Liver (tissue), 3 donors: ENCODE results near the gene RELCH.

Experiments used
- HNF4G ChIP-seq: IDR thresholded peaks from 2 replicates; pipeline ENCODE4 v1.6.1; 2016; ENCODE audit warnings: antibody characterized with exemption
- NR2F2 ChIP-seq: IDR thresholded peaks from 2 replicates; pipeline ENCODE4 v1.6.1; 2016; ENCODE audit warnings: antibody characterized with exemption
- TF ChIP-seq, protein P1 (sequence below): fragments of 150-350 bp; IDR thresholded peaks from 2 replicates; pipeline ENCODE4 v1.5.1; 2017; ENCODE audit warnings: improper control_type of control experiment, low read depth, low read length; ENCODE audit not compliant: missing input control
- TF ChIP-seq, protein P2 (sequence below): IDR thresholded peaks from 2 replicates; pipeline ENCODE4 v1.6.1; 2016; ENCODE audit warnings: antibody characterized with exemption, mild to moderate bottlenecking
- donor health status: healthy.
- donor health status: healthy.

DNA sequence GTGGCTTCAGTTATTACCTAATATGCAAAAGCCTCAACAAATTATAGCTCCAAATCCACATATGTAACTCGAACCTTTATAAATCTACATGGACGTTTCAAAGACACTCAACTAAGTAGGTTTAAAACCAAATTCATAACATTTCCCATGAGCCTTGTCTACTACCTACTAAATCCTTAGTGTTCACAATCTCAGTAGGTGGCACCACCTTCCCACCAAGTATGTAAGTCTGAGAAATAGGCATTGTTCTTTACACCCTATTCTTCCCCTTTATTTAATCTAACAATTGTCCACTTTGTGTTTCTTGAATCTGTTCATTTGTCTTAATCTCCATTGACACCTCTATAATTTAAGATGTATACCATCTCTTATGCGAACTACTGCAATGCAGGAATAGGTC is 4.8 kb upstream of the RELCH start:
- TF ChIP-seq, protein P1, sequence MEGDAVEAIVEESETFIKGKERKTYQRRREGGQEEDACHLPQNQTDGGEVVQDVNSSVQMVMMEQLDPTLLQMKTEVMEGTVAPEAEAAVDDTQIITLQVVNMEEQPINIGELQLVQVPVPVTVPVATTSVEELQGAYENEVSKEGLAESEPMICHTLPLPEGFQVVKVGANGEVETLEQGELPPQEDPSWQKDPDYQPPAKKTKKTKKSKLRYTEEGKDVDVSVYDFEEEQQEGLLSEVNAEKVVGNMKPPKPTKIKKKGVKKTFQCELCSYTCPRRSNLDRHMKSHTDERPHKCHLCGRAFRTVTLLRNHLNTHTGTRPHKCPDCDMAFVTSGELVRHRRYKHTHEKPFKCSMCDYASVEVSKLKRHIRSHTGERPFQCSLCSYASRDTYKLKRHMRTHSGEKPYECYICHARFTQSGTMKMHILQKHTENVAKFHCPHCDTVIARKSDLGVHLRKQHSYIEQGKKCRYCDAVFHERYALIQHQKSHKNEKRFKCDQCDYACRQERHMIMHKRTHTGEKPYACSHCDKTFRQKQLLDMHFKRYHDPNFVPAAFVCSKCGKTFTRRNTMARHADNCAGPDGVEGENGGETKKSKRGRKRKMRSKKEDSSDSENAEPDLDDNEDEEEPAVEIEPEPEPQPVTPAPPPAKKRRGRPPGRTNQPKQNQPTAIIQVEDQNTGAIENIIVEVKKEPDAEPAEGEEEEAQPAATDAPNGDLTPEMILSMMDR, result no peak
- TF ChIP-seq HNF4G, result no peak
- TF ChIP-seq NR2F2, result no peak
- TF ChIP-seq, protein P2, sequence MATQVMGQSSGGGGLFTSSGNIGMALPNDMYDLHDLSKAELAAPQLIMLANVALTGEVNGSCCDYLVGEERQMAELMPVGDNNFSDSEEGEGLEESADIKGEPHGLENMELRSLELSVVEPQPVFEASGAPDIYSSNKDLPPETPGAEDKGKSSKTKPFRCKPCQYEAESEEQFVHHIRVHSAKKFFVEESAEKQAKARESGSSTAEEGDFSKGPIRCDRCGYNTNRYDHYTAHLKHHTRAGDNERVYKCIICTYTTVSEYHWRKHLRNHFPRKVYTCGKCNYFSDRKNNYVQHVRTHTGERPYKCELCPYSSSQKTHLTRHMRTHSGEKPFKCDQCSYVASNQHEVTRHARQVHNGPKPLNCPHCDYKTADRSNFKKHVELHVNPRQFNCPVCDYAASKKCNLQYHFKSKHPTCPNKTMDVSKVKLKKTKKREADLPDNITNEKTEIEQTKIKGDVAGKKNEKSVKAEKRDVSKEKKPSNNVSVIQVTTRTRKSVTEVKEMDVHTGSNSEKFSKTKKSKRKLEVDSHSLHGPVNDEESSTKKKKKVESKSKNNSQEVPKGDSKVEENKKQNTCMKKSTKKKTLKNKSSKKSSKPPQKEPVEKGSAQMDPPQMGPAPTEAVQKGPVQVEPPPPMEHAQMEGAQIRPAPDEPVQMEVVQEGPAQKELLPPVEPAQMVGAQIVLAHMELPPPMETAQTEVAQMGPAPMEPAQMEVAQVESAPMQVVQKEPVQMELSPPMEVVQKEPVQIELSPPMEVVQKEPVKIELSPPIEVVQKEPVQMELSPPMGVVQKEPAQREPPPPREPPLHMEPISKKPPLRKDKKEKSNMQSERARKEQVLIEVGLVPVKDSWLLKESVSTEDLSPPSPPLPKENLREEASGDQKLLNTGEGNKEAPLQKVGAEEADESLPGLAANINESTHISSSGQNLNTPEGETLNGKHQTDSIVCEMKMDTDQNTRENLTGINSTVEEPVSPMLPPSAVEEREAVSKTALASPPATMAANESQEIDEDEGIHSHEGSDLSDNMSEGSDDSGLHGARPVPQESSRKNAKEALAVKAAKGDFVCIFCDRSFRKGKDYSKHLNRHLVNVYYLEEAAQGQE, result no peak
